Esophagus muscularis mucosa (tissue), 4 donors: ENCODE results near the gene C17orf114.

Experiments
- CTCF ChIP-seq, 3 experiments: fragments of 200-600 bp in 2 of 3; fragments of 450-650 bp in 1 of 3; sonication (generic) in 2 of 3; IDR thresholded peaks; one replicate each; pipeline ENCODE4 v1.5.1; 2017 to 2019; ENCODE audit warnings: antibody characterized with exemption in 3 of 3, mild to moderate bottlenecking in 2 of 3, moderate library complexity in 1 of 3
- EP300 ChIP-seq: sonication (generic); formaldehyde crosslinking; IDR thresholded peaks from one replicate; pipeline ENCODE4 v1.6.1; 2017; ENCODE audit warnings: antibody characterized with exemption
- POLR2A ChIP-seq: fragments of 450-650 bp; IDR thresholded peaks from one replicate; pipeline ENCODE4 v1.6.1; 2017; ENCODE audit warnings: antibody characterized with exemption, moderate library complexity, mild to moderate bottlenecking, low read depth
- POLR2AphosphoS5 ChIP-seq, 2 donors: sonication (generic); formaldehyde crosslinking; IDR thresholded peaks; one replicate each; pipeline ENCODE4 v1.6.1; 2017; ENCODE audit warnings: antibody characterized with exemption in 2 of 2

DNA sequence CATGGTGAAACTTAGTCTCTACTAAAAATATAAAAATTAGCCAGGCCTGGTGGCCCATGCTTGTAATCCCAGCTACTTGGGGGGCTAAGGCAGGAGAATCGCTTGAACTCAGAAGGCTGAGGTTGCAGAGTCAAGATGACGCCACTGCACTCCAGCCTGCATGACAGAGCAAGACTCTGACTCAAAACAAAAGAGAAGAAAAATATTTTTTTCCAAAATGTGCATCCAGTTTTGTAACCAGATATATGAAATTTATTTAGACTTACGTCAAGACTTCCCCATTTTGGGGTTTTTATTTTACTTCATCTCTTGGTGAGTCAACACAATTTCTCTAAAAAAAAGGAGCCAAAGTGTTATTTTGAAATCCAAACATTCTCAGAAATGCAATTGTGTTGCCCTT is 35.9 kb downstream of the C17orf114 start:
- no peak for TF ChIP-seq POLR2A
- no peak for TF ChIP-seq CTCF (IDR thresholded peaks at IDR 0.05)
- no peak for TF ChIP-seq POLR2AphosphoS5 (IDR thresholded peaks at IDR 0.05)
- TF ChIP-seq EP300, result no peak
